ENCODE measurements around the gene RALGPS1. TPM values are rescaled to one million over a fixed set of nuclear protein-coding genes. Genes with fewer than 3 reads are reported as not detected.

The RALGPS1 gene
- total and polyA plus RNA-seq, 2 of the 8 experiments (the other 6 are each of a cell fraction or from before 2014, with no cell fraction given), result 20.0 to 23.5 TPM

DNA sequence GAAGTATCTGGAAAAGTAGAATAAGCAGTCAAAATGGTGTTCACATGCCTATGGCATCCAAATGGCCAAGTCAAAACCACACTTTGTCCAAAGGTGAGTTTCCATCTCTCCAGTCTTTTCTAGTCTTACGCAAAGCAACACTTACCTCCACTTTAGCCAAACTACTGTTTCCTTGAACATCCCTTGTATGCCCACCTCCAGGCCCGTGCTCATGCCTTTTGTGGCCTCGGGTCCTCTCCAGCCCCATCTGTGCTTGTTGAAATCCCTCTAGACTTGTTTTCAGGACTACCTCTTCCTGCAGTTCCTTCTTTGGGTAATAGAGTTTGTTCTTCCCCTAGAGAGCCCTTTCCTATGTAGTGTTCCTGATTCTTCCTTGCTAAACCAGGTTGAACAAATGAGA is 146.8 kb downstream of the RALGPS1 start:
- Histone ChIP-seq H3K9ac (replicated peaks in 1 of 4; ENCODE audit: extremely low read depth in 1 of 4, low read depth in 3 of 4, low read length in 3 of 4) (no peak overlapping the region), H4K5ac (ENCODE audit: insufficient read length, low read depth, low read length) (no peak overlapping the region), H3K4ac (replicated peaks; ENCODE audit: insufficient read length, low read depth, low read length) (no peak overlapping the region), H2BK15ac (ENCODE audit: low read length) (no peak overlapping the region), H2BK120ac (replicated peaks; ENCODE audit: low read depth, low read length) (no peak overlapping the region), H4K20me1 (replicated peaks in 1 of 2; ENCODE audit: control insufficient read depth in 1 of 2, insufficient read depth in 2 of 2, low read length in 2 of 2) (peaks cover 1 to 3% of the 10 kb centered on the region in 2 experiments), H3K14ac (ENCODE audit: insufficient read length) (no peak overlapping the region), H3K9me3 (ENCODE audit: insufficient read depth in 2 of 2, low read depth in 1 of 2, low read length in 1 of 2) (no peaks in the 10 kb centered on the region), H3K4me1 (replicated peaks in 1 of 4; ENCODE audit: control insufficient read depth in 3 of 4, insufficient read depth in 4 of 4, low read length in 3 of 4) (peaks cover 0 to 3% (median 2%) of the 10 kb centered on the region in 4 experiments; a peak in 2 of 7 replicates), H4K91ac (replicated peaks; ENCODE audit: insufficient read length, low read length) (no peak overlapping the region), H2AK5ac (ENCODE audit: low read depth, low read length) (no peak overlapping the region), H2BK5ac (ENCODE audit: low read depth, low read length) (no peak overlapping the region), H2BK12ac (ENCODE audit: low read depth, low read length) (no peak overlapping the region), H2AFZ (ENCODE audit: low read length) (no peak overlapping the region), H3K23ac (ENCODE audit: insufficient read length) (no peak overlapping the region), H3K36me3 (ENCODE audit: control insufficient read depth in 2 of 4, insufficient read depth in 4 of 4, low read length in 3 of 4) (no peaks in the 10 kb centered on the region), H3K27me3 (replicated peaks in 1 of 4; ENCODE audit: control insufficient read depth in 3 of 4, extremely low read depth in 1 of 4, insufficient read depth in 3 of 4, low read length in 3 of 4) (no peaks in the 10 kb centered on the region), H3K4me3 (ENCODE audit: extremely low read depth in 1 of 4, insufficient read depth in 2 of 4, low read depth in 3 of 4, low read length in 4 of 4) (no peak overlapping the region), H3K23me2 (ENCODE audit: low read depth, low read length) (no peaks in the 10 kb centered on the region), H3K18ac (ENCODE audit: extremely low read depth, low read length) (no peak overlapping the region), H4K8ac (ENCODE audit: extremely low read depth, insufficient read depth, low read length) (no peak overlapping the region), H2BK20ac (ENCODE audit: low read length) (no peak overlapping the region), H3K79me1 (ENCODE audit: low read depth, low read length) (no peaks in the 10 kb centered on the region), H3K4me2 (ENCODE audit: insufficient read depth in 1 of 2, low read depth in 2 of 2, low read length in 2 of 2) (no peak overlapping the region), H3K27ac (ENCODE audit: low read depth, low read length) (no peak overlapping the region), H3K79me2 (ENCODE audit: control insufficient read depth in 1 of 2, insufficient read depth in 2 of 2, low read length in 2 of 2) (no peaks in the 10 kb centered on the region), H3K56ac (replicated peaks; ENCODE audit: insufficient read length, low read depth, low read length) (no peak overlapping the region)
- 88% methylated on average over 3 of the region's 3 CpGs; no CpG with 5 or more reads in 1 of the 2 experiments for WGBS, 2 experiments (ENCODE audit: extremely low coverage in 1 of 2, insufficient coverage in 1 of 2, insufficient read length in 1 of 2, insufficient replicate concordance in 2 of 2, low coverage in 1 of 2, low lambda C conversion rate in 2 of 2, missing lambda C conversion rate in 1 of 2)
- TF ChIP-seq CBX8 (IDR thresholded peaks at IDR 0.05; ENCODE audit: borderline replicate concordance, low read depth, low read length) (no peak), GTF2F1 (IDR thresholded peaks at IDR 0.05; ENCODE audit: borderline replicate concordance, low read depth, low read length) (no peak), FOSL1 (IDR thresholded peaks at IDR 0.05; ENCODE audit: insufficient read depth, low read depth, low read length) (no peak), POLR2A (IDR thresholded peaks at IDR 0.05; ENCODE audit: control extremely low read depth in 1 of 2, low read depth in 2 of 2, low read length in 2 of 2) (no peak), YY1 (IDR thresholded peaks at IDR 0.05; ENCODE audit: low read depth, low read length) (no peak), CHD1 (IDR thresholded peaks at IDR 0.05; ENCODE audit: low read depth, low read length) (no peak), MAFK (IDR thresholded peaks at IDR 0.05; ENCODE audit: low read depth, low read length) (no peak), EP300 (IDR thresholded peaks at IDR 0.05; ENCODE audit: borderline replicate concordance in 1 of 2, low read depth in 2 of 2, low read length in 2 of 2) (no peak), RBBP5 (IDR thresholded peaks at IDR 0.05; ENCODE audit: borderline replicate concordance, low read depth, low read length) (no peak)
- TF ChIP-seq, protein P1, sequence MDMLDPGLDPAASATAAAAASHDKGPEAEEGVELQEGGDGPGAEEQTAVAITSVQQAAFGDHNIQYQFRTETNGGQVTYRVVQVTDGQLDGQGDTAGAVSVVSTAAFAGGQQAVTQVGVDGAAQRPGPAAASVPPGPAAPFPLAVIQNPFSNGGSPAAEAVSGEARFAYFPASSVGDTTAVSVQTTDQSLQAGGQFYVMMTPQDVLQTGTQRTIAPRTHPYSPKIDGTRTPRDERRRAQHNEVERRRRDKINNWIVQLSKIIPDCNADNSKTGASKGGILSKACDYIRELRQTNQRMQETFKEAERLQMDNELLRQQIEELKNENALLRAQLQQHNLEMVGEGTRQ (IDR thresholded peaks at IDR 0.05; ENCODE audit: low read length), result no peak
- ChIA-PET CTCF (ENCODE audit: partially characterized antibody) (no interaction called here), POLR2A (ENCODE audit: partially characterized antibody) (interaction anchor here (1.2 kb wide), 1 partner anchor 10 kb away, joined by 3 read pairs; no protein-coding TSS in a partner anchor)
- DNase-seq (ENCODE audit: low read depth in 1 of 2, low spot score in 2 of 2) (no peak), FAIRE-seq (no peak)

All from H1 (cell line).